ENCODE data around the gene EVA1C.
"Not testable (repeated sequence)": the region's sequence is repeated elsewhere in the genome, so short reads cannot be mapped to it uniquely, and the experiment has no call there.

The EVA1C gene

DNA sequence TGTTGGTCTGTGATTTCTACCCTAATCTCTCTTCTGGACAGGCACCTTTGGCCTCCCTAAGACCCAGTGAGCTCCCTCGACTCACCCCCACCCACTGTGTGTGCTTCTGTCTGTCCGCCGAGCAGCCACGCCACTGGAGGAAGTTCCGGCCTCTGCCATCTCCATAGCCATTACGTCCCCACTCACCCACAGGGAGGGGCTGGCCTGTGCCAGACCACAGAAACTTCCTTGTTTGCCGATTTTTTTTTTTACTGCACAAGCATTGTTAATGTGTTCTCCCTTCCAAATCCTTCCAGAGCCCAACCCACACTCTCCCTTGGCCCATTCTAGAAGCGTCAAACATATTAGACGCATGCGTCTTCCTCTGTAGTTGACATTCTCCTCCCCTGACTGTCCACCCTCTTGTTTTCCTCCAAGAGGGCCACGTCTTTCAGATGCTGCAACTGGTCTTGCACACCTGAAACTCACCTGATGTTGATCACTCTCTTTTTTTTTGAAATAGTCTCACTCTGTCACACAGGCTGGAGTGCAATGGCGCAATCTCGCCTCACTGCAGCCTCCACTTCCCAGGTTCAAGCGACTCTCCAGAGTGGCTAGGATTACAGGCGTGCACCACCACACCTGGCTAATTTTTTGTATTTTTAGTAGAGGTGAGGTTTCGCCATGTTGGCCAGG, 72.3 kb downstream of the EVA1C start:
- DNase-seq (ENCODE audit: low read depth in 2 of 2, low spot score in 1 of 2) = no peak

DNA sequence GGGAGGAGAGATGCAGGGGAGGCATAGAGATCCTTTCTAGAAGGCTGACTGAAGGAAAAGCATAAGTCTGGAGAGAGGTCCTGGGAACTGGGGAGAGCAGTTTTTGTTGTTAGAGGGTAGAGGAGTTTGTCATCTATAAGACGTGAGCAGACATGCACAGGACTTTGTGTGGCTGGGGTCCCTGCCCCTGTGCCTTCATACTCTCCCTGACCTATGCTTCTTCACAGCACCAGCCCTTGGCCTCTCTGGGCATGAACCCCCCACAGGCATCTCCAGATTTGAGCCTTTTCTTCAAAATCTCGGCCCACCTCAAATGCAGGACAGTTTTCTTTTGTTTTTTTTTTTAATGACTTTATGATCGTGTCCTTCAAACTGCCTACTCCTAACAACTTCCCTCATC, 79.9 kb downstream of the EVA1C start:
- DNase-seq (ENCODE audit: low read depth in 2 of 2, low spot score in 1 of 2) = no peak

DNA sequence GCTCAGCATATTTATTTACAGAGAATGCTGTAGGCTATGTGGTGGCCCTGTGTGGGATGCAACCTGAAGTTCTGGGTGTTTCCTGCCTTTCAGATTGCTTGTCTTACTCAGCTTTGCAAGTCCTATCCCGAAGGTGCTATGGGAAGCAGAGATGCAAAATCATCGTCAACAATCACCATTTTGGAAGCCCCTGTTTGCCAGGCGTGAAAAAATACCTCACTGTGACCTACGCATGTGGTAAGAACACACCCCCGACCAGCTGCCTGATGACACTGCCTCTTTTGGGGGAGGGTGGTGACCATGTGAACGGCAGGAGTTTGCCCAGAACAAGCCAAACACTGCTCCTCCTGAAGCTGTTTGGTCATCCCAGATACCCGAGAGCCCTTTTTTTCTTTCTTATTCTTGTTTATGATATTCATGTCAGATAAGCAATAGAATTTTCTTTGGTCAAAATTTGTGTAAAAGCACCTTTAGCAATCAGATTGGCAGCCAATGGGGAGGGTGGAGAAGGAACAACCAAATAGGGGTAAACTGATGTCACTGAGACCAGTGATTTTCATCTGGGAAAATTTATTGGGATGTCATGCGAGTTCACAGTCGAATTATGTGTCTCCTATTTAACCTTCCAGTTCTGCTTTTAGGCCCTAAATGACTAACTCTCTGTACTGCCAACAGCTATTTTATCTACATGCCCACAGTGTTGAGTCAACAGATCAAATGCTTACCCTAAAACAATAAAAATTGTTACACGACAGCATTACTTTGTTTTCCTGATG, 82.6 kb downstream of the EVA1C start:
- DNase-seq (ENCODE audit: low read depth in 2 of 2, low spot score in 1 of 2) = no peak

- DNase-seq (ENCODE audit: low read depth in 2 of 2, low spot score in 1 of 2) = no peak
Observed at GRCh38 chr21:32496568-32496967, 84.1 kb downstream of the EVA1C start.

- no peak for DNase-seq (ENCODE audit: low read depth in 2 of 2, low spot score in 1 of 2)
Observed at GRCh38 chr21:32499249-32500055, 86.9 kb downstream of the EVA1C start.

DNA sequence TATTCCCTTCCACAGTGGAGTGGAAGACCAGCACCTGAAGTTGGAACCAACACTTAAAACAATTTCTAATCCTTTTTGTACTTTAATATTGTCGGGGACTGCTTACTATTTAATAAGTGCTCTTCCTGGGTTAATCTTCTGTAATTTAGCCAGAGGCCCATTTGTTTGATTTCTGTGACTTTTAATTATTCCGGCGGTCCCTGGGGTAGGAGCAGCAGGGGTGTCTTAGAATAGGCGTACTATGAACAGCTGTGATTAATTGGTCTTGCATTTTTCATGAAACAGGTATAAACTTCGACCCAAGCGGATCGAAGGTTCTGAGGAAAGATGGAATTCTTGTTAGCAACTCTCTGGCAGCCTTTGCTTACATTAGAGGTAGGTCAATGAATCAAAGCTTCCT, 91.1 kb downstream of the EVA1C start:
- not testable (repeated sequence) for DNase-seq (ENCODE audit: low read depth in 2 of 2, low spot score in 1 of 2)

- not testable (repeated sequence) for DNase-seq (ENCODE audit: low read depth in 2 of 2, low spot score in 1 of 2)
Observed at GRCh38 chr21:32505767-32506166, 93.3 kb downstream of the EVA1C start.

DNA sequence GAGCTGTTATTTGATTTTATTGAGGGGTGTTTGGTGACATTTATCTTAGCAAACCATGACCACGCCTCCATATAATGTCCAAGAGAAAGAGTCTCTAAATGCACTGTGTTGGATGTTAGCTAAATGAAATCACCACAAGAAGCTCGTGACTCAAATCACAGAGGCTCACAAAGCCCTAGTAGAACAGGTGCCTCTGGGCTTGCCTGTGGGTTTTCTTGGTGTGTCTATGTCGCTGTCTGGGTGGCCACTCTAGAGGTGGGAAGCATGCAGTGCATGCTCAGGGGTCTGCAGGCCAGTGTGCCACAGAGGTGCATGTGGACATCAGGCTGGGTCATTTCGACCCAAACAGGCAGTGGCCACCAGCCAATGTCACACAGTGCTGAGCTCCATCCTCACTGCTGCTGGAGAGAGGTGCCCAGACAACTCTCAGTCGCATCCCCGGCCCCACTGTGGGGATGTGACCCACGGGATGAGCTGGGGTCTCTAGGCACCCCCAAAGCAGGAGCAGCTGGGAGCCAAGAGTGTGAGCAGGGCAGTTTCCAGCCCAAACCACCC, 94.0 kb downstream of the EVA1C start:
- not testable (repeated sequence) for DNase-seq (ENCODE audit: low read depth in 2 of 2, low spot score in 1 of 2)

DNA sequence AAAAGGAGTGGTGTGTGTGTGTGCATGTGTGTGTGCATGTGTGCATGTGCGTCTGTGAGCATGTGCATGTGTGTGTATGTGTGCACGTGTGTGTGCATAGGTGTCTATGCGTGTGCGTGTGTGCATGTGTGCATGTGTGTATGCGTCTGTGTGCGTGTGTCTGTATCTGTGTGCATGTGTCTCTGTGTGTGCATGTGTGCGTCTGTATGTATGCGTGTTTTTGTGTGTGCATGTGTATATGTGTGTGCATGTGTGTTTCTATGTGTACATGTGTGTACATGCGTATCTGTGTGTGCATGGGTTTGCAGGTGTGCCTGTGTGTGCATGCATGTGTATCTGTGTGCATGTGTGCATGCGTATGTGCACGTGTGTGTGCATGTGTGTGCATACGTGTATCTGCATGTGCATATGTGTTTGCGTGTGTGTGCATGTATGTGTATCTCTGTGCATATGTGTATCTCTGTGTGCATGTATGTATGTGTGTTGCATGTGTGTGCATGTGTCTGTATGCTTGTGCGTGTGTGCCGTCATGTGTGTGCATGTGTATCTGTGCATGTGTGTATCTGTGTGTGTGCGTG, 94.9 kb downstream of the EVA1C start:
- DNase-seq (ENCODE audit: low read depth in 2 of 2, low spot score in 1 of 2) = no peak

DNA sequence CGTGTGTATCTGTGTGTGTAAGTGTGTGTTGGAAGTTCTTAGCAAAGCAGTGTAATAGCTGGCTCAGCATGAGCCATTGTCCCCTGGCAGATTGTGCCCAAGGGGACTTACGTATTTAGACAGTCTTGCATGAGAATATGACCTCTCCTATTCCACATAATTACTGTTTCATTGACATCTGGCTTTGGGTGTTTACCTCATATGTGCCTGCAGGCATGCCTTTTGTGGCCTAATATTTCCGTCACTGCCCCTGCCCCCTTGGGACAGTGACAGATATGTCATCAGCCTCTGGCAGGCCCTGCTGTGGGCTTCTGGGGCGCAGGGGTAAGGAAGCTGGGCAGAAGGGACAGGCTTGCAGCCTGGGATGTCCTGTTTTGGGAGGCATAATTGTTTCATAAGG, 95.5 kb downstream of the EVA1C start:
- DNase-seq (ENCODE audit: low read depth in 2 of 2, low spot score in 1 of 2) = not testable (repeated sequence)

- no peak for DNase-seq (ENCODE audit: low read depth in 2 of 2, low spot score in 1 of 2)
Observed at GRCh38 chr21:32508558-32508957, 96.1 kb downstream of the EVA1C start.

GRCh38 chr21:32508975-32509374, 96.5 kb downstream of the EVA1C start:
- not testable (repeated sequence) for DNase-seq (ENCODE audit: low read depth in 2 of 2, low spot score in 1 of 2)

GRCh38 chr21:32514275-32515055, 102.0 kb downstream of the EVA1C start:
- DNase-seq (ENCODE audit: low read depth in 2 of 2, low spot score in 1 of 2) = no peak

GRCh38 chr21:32515874-32516273, 103.4 kb downstream of the EVA1C start:
- no peak for DNase-seq (ENCODE audit: low read depth in 2 of 2, low spot score in 1 of 2)

DNA sequence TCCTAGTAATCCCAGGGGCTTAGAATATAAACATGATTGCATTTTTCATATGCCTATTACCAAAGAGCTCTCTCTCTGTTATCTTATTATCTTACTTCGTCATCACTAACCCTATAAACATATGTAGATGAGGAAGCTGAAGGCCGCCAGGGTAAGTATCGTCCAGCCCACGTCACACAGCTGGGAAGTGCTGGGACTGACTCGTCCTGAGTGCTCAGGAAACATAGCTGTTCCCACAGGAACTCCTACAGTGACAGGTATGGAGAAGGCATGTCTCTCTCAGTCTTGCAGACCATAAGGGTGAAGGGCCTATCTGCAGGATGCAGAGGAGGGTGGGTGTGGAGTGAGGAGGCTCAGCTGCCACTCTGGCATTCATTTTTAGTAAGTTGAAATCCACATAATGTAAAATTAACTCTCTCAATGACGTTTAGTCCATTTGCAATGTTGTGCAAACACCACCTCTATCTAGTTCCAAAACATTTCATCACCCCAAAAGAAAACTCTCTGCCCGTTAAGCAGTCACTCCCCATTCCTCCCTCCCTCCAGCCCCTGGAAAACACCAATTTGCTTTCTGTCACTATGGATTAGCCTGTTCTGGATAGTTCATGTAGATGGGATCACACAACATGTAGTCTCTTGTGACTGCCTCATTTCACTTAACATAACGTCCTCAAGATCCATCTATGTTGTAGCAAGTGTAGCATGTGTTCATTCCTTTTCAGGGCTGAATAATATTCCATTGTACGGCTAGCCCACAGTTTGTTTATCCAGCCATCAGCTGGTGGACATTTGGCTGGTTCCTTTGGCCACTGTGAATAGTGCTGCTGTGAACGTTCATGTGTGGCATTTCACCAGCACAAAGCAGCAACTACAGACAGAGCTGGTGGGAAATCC, 104.5 kb downstream of the EVA1C start:
- DNase-seq (ENCODE audit: low read depth in 2 of 2, low spot score in 1 of 2) = no peak

GRCh38 chr21:32519945-32520874, 107.7 kb downstream of the EVA1C start:
- no peak for DNase-seq (ENCODE audit: low read depth in 2 of 2, low spot score in 1 of 2)

GRCh38 chr21:32520875-32521735, 108.6 kb downstream of the EVA1C start:
- no peak for DNase-seq (ENCODE audit: low read depth in 2 of 2, low spot score in 1 of 2)
